GM19455 (cell line): ENCODE results near the gene NOL7.

Source experiments
- ATAC-seq: cut with Tn5 transposase; IDR thresholded peaks from one replicate; pipeline ENCODE4 v1.9.1; 2021; ENCODE audit not compliant: unreplicated experiment

The NOL7 gene

DNA sequence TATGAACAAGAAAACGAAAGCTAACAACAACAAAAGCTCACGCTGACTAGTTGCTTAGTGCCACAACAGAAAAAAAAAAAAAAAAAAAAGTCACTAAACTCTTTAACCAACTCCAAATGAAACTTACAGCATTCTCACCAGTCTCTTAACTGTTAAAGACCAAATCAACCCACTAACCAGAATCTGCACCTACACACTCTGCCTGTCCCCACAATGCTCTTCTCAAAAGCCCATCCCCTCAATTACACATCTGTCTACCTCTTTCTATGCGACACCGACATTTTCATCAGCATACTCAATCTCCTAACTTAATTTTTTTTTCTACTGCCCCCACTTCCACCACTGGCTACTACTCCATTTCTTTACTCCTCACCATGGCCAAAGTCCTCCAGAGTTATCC lies 34.3 kb downstream of the NOL7 start:
- no peak for ATAC-seq

DNA sequence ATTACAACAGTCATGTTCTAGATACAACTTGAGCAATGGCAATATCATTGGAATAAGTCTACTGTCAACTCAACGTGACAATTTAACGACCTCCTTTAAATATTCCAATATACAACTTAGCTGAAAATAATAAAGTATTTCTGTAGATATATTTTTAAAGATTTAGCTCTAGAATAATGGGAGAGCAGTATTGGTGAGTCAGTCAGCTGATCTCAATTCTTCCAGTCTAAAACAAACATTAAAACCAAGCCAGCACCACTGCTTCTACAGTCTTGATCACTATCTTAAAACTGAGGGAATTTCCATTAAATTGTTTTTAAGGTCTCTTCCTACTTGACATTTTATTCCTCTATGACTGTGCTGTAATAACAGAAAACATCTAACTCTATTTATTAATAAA lies 38.2 kb downstream of the NOL7 start:
- no peak for ATAC-seq

- ATAC-seq, result no peak
These were observed 39.4 kb downstream of the NOL7 start for GRCh38 chr6:13654496-13654895.

DNA sequence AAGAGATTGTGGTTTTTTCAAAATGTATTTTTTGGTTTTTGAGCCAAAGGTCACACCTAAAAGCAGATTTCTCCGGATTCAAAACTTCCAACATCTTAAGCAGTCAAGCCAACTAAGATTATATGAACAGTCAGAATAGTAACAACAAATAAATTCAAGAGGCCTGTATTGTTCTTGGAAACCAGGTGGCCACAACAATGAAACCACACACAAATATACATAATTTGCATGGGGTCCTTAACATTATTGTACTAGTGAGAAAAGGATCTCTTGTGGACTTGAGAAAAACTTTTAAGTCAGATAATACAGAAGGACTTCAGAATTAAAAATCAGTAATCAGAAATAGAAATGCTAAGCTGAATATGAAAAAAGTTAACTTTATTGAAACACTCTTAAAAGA lies 40.6 kb downstream of the NOL7 start:
- ATAC-seq, result no peak

DNA sequence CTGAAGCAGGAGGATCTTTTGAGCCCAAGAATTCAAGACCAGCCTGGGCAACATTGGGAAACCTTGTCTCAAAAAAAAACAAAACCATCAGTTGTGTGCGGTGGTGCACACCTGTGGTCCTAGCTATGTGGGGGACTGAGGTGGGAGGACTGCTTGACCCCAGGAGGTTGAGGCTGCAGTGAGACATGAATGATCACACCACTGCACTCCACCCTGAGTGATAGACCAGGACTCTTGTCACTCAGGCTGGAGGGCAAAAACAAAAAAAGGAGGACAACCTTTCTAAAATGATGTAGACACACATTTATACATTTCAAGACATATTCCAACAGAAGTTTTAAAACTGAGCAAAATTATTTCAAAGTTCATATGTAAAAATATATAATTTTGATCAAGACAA lies 45.1 kb downstream of the NOL7 start:
- no peak for ATAC-seq

DNA sequence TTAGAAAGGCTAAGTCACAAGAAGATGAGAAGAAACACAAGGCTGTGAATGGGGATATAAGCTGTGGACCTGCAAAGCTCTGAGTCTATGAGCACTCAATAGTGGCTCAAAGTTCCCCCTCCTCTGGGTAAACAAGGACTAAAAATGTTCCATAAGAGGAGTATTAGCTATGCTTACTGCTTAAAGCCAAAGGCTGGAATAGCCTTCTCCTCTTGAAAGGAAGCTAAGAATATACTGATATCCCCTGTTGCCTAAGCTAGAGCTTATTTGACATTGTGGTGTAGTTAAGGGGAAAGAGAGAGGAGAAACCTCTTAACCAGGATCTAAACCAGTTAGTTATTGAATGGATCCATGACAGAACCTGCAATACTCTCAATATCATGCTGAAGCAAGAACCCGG lies 45.8 kb downstream of the NOL7 start:
- no peak for ATAC-seq

DNA sequence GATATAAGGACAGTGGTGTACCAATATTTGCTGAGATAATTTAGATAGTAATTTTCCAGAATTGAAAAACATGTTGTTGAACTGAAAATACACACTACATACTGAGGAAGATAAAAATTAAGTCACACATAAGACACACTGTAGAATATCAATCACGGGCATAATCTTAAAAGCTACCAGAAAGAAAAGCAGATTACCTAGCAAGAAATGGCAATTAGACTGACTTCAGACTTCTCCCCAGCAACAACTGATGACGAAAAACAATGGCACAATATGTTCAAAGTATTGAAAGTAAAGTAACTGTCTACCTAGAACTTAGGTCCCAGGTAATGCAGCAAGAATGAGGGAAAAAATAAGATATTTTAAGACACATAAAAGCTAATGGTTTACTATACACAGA lies 46.5 kb downstream of the NOL7 start:
- ATAC-seq, result no peak

DNA sequence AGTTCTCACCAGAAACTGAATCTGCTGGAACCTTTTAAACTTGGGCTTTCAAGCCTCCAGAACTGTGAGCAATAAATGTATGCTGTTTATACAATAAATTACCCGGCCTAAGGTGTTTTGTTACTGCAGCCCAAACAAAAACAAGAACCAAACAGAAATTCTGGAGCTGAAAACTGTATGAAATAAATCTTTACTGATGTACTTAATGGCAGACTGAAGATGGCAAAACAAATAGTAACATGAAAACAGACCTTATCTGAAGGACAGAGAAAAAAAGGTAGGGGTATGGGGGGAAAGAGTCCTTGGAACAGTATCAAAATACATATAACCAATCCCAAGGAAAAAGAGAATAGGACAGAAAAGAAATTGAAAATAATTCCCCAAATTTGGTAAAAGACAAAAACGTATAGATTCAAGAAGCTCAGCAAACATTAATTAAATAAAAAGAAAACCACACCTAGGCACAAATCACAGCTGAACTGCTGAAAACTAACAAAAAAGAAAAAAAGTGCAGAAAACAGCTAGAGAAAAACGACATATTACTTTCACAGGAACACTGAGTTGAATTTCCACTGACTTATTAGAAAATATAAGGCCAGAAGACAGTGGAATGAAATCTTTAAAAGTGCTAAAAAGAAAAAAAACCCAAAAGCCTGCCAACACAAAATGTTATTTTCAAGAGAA lies 47.7 kb downstream of the NOL7 start:
- no peak for ATAC-seq

GRCh38 chr6:13663986-13664385 lies 48.9 kb downstream of the NOL7 start:
- ATAC-seq, result no peak

- no peak for ATAC-seq
These were observed 49.7 kb downstream of the NOL7 start for GRCh38 chr6:13664703-13665352.

GRCh38 chr6:13666194-13667105 lies 51.3 kb downstream of the NOL7 start:
- ATAC-seq, result no peak

DNA sequence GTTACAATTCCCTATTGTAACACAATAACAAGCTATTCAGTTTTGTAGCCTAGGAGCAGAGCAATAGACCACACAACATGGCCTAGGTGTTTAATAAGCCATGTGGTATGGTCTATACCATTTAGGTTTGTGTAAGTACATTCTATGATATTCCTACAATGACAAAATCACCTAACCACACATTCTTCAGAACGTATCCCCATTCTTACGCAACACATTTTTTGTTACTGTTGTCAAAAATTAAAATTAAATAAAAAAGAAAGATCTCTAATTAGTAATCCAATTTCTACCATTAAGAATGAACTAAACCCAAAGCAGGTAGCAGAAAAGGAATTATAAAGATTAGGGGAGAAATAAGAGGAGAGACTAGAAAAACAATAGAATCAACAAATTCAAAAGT lies 52.5 kb downstream of the NOL7 start:
- ATAC-seq, result no peak

DNA sequence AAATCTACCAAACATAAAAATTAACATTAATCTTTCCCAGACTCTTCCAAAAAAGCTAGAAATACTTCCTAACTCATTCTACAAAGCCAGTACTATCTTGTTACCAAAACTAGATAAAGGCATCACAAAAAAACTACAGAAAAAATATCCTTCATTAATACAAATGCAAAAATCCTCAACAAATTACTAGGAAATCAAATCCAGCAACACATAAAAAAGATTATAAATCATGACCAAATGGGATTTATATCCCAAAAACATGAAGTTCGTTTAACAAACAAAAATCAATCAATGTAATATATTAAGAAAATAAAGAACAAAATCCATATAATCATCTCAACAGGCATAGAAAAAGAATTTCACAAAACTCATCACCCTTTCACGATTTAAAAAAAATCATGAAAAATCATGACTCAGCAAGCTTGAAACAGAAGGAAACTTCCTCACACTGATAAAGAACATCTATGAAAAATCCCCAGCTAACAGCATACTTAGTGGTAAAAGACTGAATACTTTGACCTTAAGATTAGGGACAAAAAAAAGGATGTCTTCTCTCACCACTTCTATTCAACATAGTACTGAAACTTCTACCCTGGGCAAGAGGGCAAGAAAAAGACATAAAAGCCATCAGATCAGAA lies 53.3 kb downstream of the NOL7 start:
- ATAC-seq, result no peak

- no peak for ATAC-seq
These were observed 54.3 kb downstream of the NOL7 start for GRCh38 chr6:13669476-13669875.
